ENCODE data around the gene TESK2. TPM values are rescaled to one million over a fixed set of nuclear protein-coding genes. Genes with fewer than 3 reads are reported as not detected.

Gene TESK2
- total RNA-seq, 1 experiment from 2014 or later = 1.4 TPM

DNA sequence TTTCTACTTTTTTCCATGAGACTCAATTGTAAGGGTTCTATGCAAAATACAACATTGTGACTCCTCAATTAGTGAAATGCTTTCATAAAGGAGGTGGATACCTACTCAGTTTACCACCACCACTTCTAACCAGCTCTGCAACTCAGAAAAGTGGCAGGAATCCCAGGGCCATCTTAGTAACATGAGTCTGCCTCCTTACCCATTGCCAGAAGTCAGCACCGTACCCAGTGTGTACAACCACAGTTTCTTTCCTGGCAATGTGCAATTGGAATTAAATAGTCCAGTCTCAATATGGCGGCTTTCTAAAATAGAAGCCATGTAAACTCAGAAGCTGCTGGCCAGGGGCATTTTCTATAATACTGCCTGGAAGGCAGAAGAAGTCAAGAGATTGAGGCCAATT lies 32.1 kb downstream of the TESK2 start:
- intact Hi-C loops (cut with micrococcal nuclease) = no loop called here
- H3K27me3 Mint-ChIP-seq (ENCODE audit: insufficient read depth, unreplicated experiment) = no peaks in the 10 kb centered on the region
- ChIA-PET CTCF (interaction anchor here (0.7 kb wide), 1 partner anchor 20 kb away, joined by 4 read pairs; no protein-coding TSS in a partner anchor), POLR2A (no interaction called here)
- no peaks in the 10 kb centered on the region for H3K36me3 Mint-ChIP-seq (ENCODE audit: insufficient read depth, unreplicated experiment)
- H3K27ac Mint-ChIP-seq (ENCODE audit: low read depth, unreplicated experiment) = no peak overlapping the region
- TF ChIP-seq, protein P1, sequence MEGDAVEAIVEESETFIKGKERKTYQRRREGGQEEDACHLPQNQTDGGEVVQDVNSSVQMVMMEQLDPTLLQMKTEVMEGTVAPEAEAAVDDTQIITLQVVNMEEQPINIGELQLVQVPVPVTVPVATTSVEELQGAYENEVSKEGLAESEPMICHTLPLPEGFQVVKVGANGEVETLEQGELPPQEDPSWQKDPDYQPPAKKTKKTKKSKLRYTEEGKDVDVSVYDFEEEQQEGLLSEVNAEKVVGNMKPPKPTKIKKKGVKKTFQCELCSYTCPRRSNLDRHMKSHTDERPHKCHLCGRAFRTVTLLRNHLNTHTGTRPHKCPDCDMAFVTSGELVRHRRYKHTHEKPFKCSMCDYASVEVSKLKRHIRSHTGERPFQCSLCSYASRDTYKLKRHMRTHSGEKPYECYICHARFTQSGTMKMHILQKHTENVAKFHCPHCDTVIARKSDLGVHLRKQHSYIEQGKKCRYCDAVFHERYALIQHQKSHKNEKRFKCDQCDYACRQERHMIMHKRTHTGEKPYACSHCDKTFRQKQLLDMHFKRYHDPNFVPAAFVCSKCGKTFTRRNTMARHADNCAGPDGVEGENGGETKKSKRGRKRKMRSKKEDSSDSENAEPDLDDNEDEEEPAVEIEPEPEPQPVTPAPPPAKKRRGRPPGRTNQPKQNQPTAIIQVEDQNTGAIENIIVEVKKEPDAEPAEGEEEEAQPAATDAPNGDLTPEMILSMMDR (IDR thresholded peaks at IDR 0.05; ENCODE audit: unreplicated experiment) = no peak
- no peaks in the 10 kb centered on the region for H3K9me3 Mint-ChIP-seq (ENCODE audit: unreplicated experiment)
- no peaks in the 10 kb centered on the region for H3K4me1 Mint-ChIP-seq (ENCODE audit: insufficient read depth, unreplicated experiment)
- BruUV-seq (replicated peaks) = no TSS peak
- H3K4me3 Mint-ChIP-seq (ENCODE audit: unreplicated experiment) = no peak overlapping the region
- DNase-seq (ENCODE audit: unreplicated experiment) = no peak

DNA sequence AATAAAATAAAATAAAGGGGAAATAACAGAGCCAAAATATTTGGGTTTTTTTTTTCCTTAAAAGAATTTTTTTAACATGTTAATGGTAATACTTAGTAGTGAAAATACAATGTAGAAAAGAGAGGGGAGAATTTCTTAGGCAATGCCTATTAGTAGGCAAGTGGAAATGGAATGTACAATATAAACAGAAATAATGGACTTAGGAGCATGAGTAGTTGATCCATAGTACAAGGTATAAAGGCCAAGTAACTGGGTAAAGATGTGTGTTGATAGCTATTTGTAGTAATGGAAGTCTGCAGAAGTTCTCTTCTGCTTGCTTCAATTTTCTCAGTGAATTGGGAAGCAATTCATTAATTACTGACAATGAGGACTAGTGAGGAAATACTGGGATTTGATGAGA lies 34.4 kb downstream of the TESK2 start:
- BruUV-seq (replicated peaks) = no TSS peak
- DNase-seq (ENCODE audit: unreplicated experiment) = no peak
- CTCF ChIA-PET = interaction anchor here (0.6 kb wide), 1 partner anchor 54 kb away, joined by 3 read pairs; no protein-coding TSS in a partner anchor
- POLR2A ChIA-PET = interaction anchor here (0.6 kb wide), 2 partner anchors 265 to 619 kb away, joined by 3 read pairs; no protein-coding TSS in a partner anchor
- Mint-ChIP-seq H3K27me3 (ENCODE audit: insufficient read depth, unreplicated experiment) (no peaks in the 10 kb centered on the region), H3K4me3 (ENCODE audit: unreplicated experiment) (no peak overlapping the region), H3K4me1 (ENCODE audit: insufficient read depth, unreplicated experiment) (no peaks in the 10 kb centered on the region), H3K27ac (ENCODE audit: low read depth, unreplicated experiment) (no peak overlapping the region), H3K36me3 (ENCODE audit: insufficient read depth, unreplicated experiment) (no peaks in the 10 kb centered on the region), H3K9me3 (ENCODE audit: unreplicated experiment) (no peaks in the 10 kb centered on the region)
- intact Hi-C loops (cut with micrococcal nuclease) = no loop called here
- TF ChIP-seq, protein P1 (IDR thresholded peaks at IDR 0.05; ENCODE audit: unreplicated experiment) = no peak

DNA sequence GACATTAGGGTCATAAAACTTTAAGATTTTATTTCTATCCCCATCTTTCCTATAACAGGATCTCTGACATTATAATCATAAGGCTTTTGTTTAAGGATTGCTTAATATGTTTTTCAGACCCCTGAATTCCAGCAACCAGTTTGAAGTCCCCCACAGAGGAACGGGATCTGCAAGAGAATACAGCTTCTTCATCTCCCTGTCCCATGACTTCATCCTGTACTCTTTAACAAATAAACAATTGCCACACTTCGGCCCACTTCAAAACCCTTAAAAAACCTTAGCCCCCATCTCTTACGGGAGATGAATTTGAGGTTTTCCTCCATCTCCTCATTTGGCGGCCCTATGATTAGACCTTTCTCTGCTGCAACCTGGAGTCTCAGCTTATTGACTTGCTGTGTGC lies 35.8 kb downstream of the TESK2 start:
- TF ChIP-seq, protein P1 (IDR thresholded peaks at IDR 0.05; ENCODE audit: unreplicated experiment) = no peak
- no peak for DNase-seq (ENCODE audit: unreplicated experiment)
- no peaks in the 10 kb centered on the region for H3K9me3 Mint-ChIP-seq (ENCODE audit: unreplicated experiment)
- no peak overlapping the region for H3K4me3 Mint-ChIP-seq (ENCODE audit: unreplicated experiment)
- no peaks in the 10 kb centered on the region for H3K27me3 Mint-ChIP-seq (ENCODE audit: insufficient read depth, unreplicated experiment)
- ChIA-PET CTCF (no interaction called here), POLR2A (no interaction called here)
- BruUV-seq (replicated peaks) = no TSS peak
- H3K4me1 Mint-ChIP-seq (ENCODE audit: insufficient read depth, unreplicated experiment) = no peaks in the 10 kb centered on the region
- intact Hi-C loops (cut with micrococcal nuclease) = no loop called here
- H3K36me3 Mint-ChIP-seq (ENCODE audit: insufficient read depth, unreplicated experiment) = no peaks in the 10 kb centered on the region
- no peak overlapping the region for H3K27ac Mint-ChIP-seq (ENCODE audit: low read depth, unreplicated experiment)

DNA sequence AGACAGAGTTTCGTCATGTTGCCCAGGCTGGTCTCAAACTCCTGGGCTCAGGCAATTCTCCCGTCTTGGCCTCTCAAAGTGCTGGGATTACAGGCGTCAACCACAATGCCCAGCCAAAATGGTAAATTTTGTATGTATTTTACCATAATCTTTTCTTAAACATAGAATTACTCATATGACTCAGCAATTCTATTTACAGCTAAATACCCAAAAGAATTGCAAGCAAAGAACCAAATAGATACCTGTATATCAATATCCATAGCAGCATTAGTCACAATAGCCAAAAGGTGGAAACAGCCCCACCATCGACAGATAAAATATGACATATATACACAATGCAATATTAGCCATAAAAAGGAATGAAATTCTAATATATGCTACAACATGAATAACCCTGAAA lies 36.5 kb downstream of the TESK2 start:
- no peak for DNase-seq (ENCODE audit: unreplicated experiment)
- intact Hi-C loops (cut with micrococcal nuclease) = no loop called here
- Mint-ChIP-seq H3K27me3 (ENCODE audit: insufficient read depth, unreplicated experiment) (no peaks in the 10 kb centered on the region), H3K4me3 (ENCODE audit: unreplicated experiment) (no peak overlapping the region), H3K9me3 (ENCODE audit: unreplicated experiment) (no peaks in the 10 kb centered on the region), H3K4me1 (ENCODE audit: insufficient read depth, unreplicated experiment) (no peaks in the 10 kb centered on the region), H3K27ac (ENCODE audit: low read depth, unreplicated experiment) (no peak overlapping the region), H3K36me3 (ENCODE audit: insufficient read depth, unreplicated experiment) (no peaks in the 10 kb centered on the region)
- no TSS peak for BruUV-seq (replicated peaks)
- ChIA-PET POLR2A (no interaction called here), CTCF (no interaction called here)
- TF ChIP-seq, protein P1 (IDR thresholded peaks at IDR 0.05; ENCODE audit: unreplicated experiment) = no peak
